Activated naive CD8-positive, alpha-beta T cell treated with anti-CD3 and anti-CD28 coated beads, Interleukin-2, amount 10 ng/mL, durations not matched to agents 7 days and 5 days (primary cell): Measurements from ENCODE around the gene MIOS. TPM values are rescaled to one million over a fixed set of nuclear protein-coding genes. Genes with fewer than 3 reads are reported as not detected.

Source experiments
- ATAC-seq: fragments of 150-1000 bp; cut with Tn5 transposase; one replicate; pipeline ENCODE4 v1.10.0; 2021; ENCODE audit warnings: low read depth, moderate library complexity
- POLR2A ChIA-PET: fragments of 350-600 bp; sonication (Branson Sonifier 250); formaldehyde crosslinking; loops from one replicate; lab custom pipeline; 2021; ENCODE audit warnings: antibody characterized with exemption; lab: Charles Lee
- DNase-seq: peaks from one replicate; pipeline ENCODE4 v3.0.0; 2021
- H3K27ac Mint-ChIP-seq: one replicate; pipeline ENCODE4 v1.8.0; 2022; ENCODE audit warnings: mild to moderate bottlenecking, mixed read lengths
- H3K27me3 Mint-ChIP-seq: one replicate; pipeline ENCODE4 v1.8.0; 2022; ENCODE audit warnings: mild to moderate bottlenecking, moderate library complexity, mixed read lengths
- H3K36me3 Mint-ChIP-seq: one replicate; pipeline ENCODE4 v1.8.0; 2021; ENCODE audit warnings: mild to moderate bottlenecking, mixed read lengths
- H3K4me1 Mint-ChIP-seq: one replicate; pipeline ENCODE4 v1.8.0; 2021; ENCODE audit warnings: mixed read lengths
- H3K4me3 Mint-ChIP-seq: one replicate; pipeline ENCODE4 v1.8.0; 2022; ENCODE audit warnings: mild to moderate bottlenecking, moderate library complexity, mixed read lengths
- H3K9me3 Mint-ChIP-seq: one replicate; pipeline ENCODE4 v1.8.0; 2021; ENCODE audit warnings: mixed read lengths
- total RNA-seq, 2 experiments: library from RNA; stranded (reverse); gene quantifications; one replicate each; pipeline ENCODE4 v1.2.3, GENCODE V29; 2021

The MIOS gene
- total RNA-seq, 2 experiments from 2014 or later: 42.0 to 42.1 TPM

DNA sequence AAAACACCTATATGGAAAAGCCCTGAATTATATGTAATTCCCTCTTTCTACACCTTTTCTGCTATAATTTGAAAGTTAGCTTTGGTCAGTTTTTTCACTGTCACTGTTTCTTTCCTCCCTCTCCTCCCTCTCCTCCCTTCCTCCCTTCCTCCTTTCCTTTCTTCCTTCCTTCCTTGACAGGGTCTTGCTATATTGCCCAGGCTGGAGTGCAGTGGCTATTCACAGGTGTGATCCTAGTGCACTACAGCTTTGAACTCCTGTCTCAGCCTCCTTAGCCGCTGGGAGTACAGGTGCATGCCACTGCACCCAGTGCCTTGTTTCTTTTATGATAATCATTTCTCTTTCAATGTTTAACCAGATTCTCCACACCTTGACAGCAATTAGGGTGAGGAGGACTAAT, 51.7 kb downstream of the MIOS start:
- Mint-ChIP-seq H3K4me1 (peaks cover 6% of the 10 kb centered on the region), H3K27me3 (peaks cover 6% of the 10 kb centered on the region), H3K27ac (no peak overlapping the region), H3K9me3 (no peaks in the 10 kb centered on the region), H3K36me3 (peaks cover 4% of the 10 kb centered on the region), H3K4me3 (no peak overlapping the region)
- DNase-seq (no peak), ATAC-seq (no peak)
- POLR2A ChIA-PET: no interaction called here

DNA sequence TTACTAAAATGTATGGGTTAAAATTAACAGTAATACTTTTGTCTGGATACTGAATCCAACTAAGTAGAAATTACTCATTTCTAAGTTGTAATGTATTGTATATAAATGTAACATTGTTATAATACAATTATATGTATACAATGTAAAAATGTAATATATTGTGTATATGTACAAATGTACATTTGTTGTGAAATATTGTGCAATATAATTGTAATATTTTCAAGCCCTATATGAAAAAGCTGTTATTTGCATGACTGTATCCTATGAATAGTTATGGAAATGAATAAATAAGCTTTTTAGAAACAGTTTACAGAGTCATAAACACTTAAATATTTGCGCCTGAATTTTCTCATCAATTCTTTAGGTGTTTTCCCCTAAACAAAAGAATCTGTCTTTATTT, 53.6 kb downstream of the MIOS start:
- no peak overlapping the region for H3K27ac Mint-ChIP-seq
- POLR2A ChIA-PET: no interaction called here
- DNase-seq: no peak
- H3K4me3 Mint-ChIP-seq: no peak overlapping the region
- no peak for ATAC-seq
- peaks cover 6% of the 10 kb centered on the region for H3K27me3 Mint-ChIP-seq
- peaks cover 4% of the 10 kb centered on the region for H3K36me3 Mint-ChIP-seq
- peaks cover 6% of the 10 kb centered on the region for H3K4me1 Mint-ChIP-seq
- no peaks in the 10 kb centered on the region for H3K9me3 Mint-ChIP-seq

DNA sequence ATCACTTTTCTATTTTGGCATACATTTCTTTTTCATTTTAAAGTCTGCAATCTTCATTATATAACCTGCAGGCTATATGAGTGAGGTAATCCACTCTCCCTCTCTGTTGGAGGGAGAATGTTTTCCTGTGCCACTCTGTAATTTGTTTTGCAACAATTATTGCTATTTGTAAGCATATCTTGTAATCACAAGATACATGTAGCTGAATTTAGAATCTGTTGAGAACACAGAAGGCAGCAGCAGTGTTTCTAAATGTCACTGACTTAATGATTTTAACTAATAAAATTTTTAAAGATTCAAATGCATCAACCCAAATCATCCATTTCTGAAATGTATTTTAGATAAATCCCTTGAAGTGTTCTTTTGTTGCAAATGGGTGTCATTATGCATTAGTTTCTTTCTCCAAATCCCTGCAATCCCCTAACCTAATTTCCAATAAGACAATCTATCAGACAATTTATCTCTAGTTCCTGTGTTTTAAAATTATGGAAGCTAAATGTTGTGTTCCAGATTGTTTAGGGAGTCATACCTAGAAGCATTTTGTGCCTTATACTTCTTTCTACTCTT, 54.0 kb downstream of the MIOS start:
- Mint-ChIP-seq H3K4me1 (peaks cover 6% of the 10 kb centered on the region), H3K9me3 (no peaks in the 10 kb centered on the region), H3K4me3 (no peak overlapping the region), H3K27ac (no peak overlapping the region), H3K27me3 (peaks cover 6% of the 10 kb centered on the region), H3K36me3 (peaks cover 3% of the 10 kb centered on the region)
- no peak for ATAC-seq
- POLR2A ChIA-PET: no interaction called here
- DNase-seq: no peak

DNA sequence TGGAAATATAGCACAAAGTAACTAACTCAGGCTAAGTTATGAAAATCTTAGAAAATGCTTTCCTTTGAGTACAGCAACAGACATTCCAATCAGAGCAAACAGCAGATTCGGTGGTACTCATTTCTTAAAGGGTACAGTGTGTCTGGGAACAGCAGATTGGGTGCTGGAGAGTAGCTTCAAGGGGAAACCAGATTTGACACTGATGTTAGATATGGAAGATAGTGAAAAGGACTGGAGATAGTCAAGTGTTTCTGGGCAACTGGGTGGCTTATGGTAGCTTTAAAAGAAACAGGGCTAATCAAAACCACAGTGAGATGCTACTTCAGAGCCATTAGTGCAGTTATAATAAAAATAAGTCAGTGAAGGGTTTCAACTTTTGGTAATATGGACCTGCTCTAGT, 61.8 kb downstream of the MIOS start:
- no peak overlapping the region for H3K4me3 Mint-ChIP-seq
- POLR2A ChIA-PET: no interaction called here
- ATAC-seq (no peak), DNase-seq (no peak)
- no peaks in the 10 kb centered on the region for H3K27me3 Mint-ChIP-seq
- H3K27ac Mint-ChIP-seq: no peak overlapping the region
- H3K36me3 Mint-ChIP-seq: peaks cover 14% of the 10 kb centered on the region
- peaks cover 13% of the 10 kb centered on the region for H3K9me3 Mint-ChIP-seq
- peaks cover 1% of the 10 kb centered on the region for H3K4me1 Mint-ChIP-seq

DNA sequence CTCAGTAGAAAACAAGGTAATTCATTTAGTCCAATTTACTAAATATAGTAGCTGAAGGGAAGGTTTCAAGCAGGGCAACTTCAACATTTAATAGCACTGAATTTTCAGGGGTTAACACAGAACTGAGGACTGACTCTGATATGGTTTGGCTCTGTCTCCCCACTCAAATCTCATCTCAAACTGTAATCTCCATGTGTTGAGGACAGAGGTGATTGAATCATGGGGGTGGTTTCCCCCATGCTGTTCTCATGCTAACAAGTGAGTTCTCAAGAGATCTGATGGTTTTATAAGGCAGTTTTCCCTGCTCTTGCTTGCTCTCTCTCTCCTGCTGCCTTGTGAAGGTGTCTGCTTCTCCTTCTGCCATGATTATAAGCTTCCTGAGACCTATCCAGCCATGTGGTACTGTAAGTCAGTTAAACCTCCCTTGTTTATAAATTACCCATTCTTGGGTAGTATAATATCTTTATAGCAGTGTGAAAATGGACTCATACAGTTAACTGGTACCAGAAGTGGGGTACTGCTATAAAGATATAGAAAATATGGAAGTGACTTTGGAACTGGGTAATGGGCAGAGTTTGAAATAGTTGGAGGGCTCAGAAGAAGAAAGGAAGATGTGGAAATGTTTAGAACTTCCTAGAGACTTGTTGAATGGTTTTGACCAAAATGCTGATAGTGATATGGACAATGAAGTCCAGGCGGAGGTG, 64.1 kb downstream of the MIOS start:
- POLR2A ChIA-PET: no interaction called here

DNA sequence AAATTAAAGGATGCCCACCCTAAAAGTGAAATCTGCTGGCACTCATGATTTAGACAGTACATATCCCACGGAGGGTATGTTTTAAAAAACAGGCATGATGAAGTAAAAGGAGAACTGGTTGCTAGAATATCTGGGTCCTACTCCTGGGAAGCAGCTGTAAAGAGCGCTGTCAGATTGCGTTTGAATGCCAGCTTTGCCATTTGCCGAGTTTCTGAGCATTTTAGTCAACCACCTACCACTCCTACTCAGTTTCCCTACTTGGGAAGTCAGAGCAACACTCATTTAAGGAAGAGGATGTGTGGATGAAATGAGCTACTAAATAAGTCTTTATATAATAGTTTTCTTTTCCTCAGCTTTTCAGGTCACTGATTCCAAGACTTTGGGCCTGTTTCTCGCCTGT, 72.7 kb downstream of the MIOS start:
- DNase-seq: no peak
- ATAC-seq: no peak
- Mint-ChIP-seq H3K9me3 (no peaks in the 10 kb centered on the region), H3K4me3 (peak overlapping the region; percentile 95), H3K36me3 (peaks cover 29% of the 10 kb centered on the region), H3K27ac (peak overlapping the region; percentile 96), H3K27me3 (no peaks in the 10 kb centered on the region), H3K4me1 (peaks cover 24% of the 10 kb centered on the region)
- POLR2A ChIA-PET: interaction anchor here (1.2 to 2.8 kb wide), 4 partner anchors 42 to 559 kb away, joined by 3 to 14 read pairs (median 7); no protein-coding TSS in a partner anchor

More for the DNA sequence above, 64.1 kb downstream of the MIOS start:
- peaks cover 1% of the 10 kb centered on the region for H3K4me1 Mint-ChIP-seq
- H3K27ac Mint-ChIP-seq: no peak overlapping the region
- DNase-seq: no peak
- no peak overlapping the region for H3K4me3 Mint-ChIP-seq
- H3K9me3 Mint-ChIP-seq: peaks cover 13% of the 10 kb centered on the region
- no peaks in the 10 kb centered on the region for H3K27me3 Mint-ChIP-seq
- ATAC-seq: no peak
- peaks cover 18% of the 10 kb centered on the region for H3K36me3 Mint-ChIP-seq

DNA sequence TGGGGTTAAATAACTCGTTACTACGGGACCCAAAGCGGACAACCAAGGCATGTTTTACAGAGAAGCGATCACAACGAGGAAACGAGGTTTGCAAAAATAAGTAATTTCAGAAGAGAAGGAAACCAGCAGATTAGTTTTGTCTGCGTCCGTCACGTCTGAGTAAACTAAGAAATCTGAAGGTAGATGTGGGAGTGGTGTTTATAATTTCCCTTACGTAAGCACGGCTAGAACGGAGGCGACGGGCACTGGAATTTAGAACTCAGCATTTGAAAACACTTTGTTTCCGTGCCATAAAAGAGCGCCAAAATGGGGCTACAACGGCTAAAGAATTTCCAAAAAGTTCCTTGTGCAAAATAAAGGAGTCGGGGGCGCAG, 73.2 kb downstream of the MIOS start:
- Mint-ChIP-seq H3K9me3 (no peaks in the 10 kb centered on the region), H3K4me3 (peak overlapping the region; percentile 95), H3K27ac (peak overlapping the region; percentile 96), H3K36me3 (peaks cover 32% of the 10 kb centered on the region), H3K27me3 (no peaks in the 10 kb centered on the region), H3K4me1 (peaks cover 25% of the 10 kb centered on the region)
- ATAC-seq: peak; percentile 6
- POLR2A ChIA-PET: interaction anchor here (1.0 to 2.8 kb wide), 8 partner anchors 14 to 558 kb away, joined by 3 to 14 read pairs (median 4); partner anchors contain the start of gene GLCCI1
- no peak for DNase-seq

DNA sequence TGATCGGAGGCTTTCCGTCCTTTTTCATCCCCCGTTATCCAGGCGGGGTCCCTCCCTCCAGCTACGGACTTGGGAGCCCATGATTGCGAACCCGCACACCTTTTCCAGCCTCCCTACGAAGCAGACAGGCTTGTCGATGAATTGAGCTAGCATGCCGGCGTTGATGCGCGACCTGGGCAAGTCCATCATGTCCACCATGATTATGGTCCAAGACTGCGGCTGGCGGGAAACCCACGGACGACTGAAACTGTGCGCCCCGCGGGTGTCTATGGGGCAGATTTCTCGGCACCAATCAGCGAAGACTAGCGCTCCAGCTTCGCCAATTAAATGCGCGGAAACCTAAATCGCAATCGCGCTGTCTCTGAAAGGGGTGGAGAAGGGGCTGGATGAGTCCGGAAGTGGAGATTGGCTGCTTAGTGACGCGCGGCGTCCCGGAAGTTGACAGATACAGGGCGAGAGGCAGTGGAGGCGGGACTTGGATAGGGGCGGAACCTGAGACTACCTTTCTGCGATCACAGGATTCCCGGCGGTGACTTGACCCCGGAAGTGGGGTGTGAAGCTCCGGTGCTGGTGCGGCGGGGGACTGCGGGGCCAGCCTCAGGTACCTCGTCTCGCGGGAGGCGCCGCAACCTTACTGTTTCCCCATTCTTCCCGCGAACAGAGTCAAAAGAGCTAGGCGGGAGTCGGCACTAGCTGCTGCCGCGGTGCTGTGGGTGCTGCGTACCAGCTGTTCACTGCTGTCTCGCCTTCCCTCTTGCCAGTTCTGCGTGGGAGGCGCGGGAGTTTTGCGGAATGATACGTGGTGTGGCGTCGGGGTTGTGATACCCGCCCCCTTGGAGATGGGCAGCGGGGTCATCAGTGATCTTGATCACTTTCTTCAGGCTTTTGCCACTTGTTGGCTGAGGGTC, 73.8 kb downstream of the MIOS start, which contains the start of gene UMAD1:
UMAD1 (plus strand) TSS at position 532 of the 908 bp plus-strand sequence. CDS start 32,620 bp downstream, outside the sequence.
- POLR2A ChIA-PET: interaction anchor here (1.0 to 2.8 kb wide), 12 partner anchors 13 to 558 kb away, joined by 3 to 14 read pairs (median 3); partner anchors contain the start of genes GLCCI1 and MIOS
- no peaks in the 10 kb centered on the region for H3K9me3 Mint-ChIP-seq
- peak within 1 kb of the TSS; percentile 96 for H3K27ac Mint-ChIP-seq
- H3K4me3 Mint-ChIP-seq: peak within 1 kb of the TSS; percentile 95
- peak; percentile 93 for ATAC-seq
- peak; percentile 93 for DNase-seq
- H3K36me3 Mint-ChIP-seq: peaks cover 31% of the 10 kb centered on the region
- no peaks in the 10 kb centered on the region for H3K27me3 Mint-ChIP-seq
- H3K4me1 Mint-ChIP-seq: peaks cover 25% of the 10 kb centered on the region

DNA sequence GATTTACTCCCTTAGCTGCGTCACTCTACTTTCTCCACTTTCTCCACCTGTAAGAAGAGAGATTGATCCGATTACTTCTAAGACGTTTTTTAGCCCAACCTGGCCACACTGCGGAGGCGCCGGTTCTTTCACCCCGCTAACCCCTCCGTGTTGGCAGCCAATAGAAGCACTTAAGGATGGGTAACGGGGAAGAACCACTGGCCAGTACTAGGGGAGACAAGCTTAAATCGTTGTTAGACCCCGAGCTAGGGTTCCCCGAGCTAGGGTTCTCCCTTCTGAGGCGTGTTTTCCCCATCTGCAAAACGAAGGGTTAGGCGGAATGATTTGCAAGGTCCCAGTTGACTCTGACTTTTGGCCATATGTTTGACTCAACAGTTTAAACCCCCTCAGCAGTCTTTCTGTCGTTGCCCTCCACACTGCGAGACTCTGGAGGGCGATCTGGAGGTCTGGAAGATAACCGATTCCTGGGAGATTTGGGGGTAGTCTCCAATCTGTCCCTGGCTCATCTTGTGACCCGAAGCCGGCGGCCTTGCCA, 74.5 kb downstream of the MIOS start:
- Mint-ChIP-seq H3K9me3 (no peaks in the 10 kb centered on the region), H3K36me3 (peaks cover 30% of the 10 kb centered on the region), H3K4me3 (peak overlapping the region; percentile 95), H3K27me3 (no peaks in the 10 kb centered on the region), H3K4me1 (peaks cover 25% of the 10 kb centered on the region), H3K27ac (peak overlapping the region; percentile 96)
- peak; percentile 9 for ATAC-seq
- POLR2A ChIA-PET: interaction anchor here (1.1 to 2.8 kb wide), 10 partner anchors 40 to 557 kb away, joined by 3 to 14 read pairs (median 3); partner anchors contain the start of genes GLCCI1 and MIOS
- peak; percentile 60 for DNase-seq

DNA sequence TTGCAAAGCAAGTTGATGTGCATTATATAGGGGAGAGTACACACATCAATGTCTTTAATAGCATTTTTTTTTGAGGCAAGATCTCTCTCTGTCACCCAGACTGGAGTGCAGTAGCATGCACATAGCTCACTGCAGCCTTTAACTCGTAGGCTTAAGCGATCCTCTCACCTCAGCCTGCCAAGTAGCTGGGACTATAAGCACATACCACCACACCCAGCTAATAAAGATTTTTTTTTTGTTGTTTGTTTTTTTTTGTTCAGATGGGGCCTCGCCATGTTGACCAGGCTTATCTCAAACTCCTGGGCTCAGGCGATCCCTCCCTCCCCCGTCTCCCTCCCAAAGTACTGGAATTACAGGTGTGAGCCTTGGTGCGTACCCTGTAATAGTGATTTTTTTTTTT, 75.4 kb downstream of the MIOS start:
- POLR2A ChIA-PET: interaction anchor here (0.7 to 2.8 kb wide), 3 partner anchors 51 to 461 kb away, joined by 3 to 14 read pairs (median 3); no protein-coding TSS in a partner anchor
- H3K4me1 Mint-ChIP-seq: peaks cover 25% of the 10 kb centered on the region
- DNase-seq (no peak), ATAC-seq (no peak)
- H3K9me3 Mint-ChIP-seq: no peaks in the 10 kb centered on the region
- H3K4me3 Mint-ChIP-seq: peak overlapping the region; percentile 95
- H3K36me3 Mint-ChIP-seq: peaks cover 27% of the 10 kb centered on the region
- H3K27me3 Mint-ChIP-seq: no peaks in the 10 kb centered on the region
- H3K27ac Mint-ChIP-seq: peak overlapping the region; percentile 96

DNA sequence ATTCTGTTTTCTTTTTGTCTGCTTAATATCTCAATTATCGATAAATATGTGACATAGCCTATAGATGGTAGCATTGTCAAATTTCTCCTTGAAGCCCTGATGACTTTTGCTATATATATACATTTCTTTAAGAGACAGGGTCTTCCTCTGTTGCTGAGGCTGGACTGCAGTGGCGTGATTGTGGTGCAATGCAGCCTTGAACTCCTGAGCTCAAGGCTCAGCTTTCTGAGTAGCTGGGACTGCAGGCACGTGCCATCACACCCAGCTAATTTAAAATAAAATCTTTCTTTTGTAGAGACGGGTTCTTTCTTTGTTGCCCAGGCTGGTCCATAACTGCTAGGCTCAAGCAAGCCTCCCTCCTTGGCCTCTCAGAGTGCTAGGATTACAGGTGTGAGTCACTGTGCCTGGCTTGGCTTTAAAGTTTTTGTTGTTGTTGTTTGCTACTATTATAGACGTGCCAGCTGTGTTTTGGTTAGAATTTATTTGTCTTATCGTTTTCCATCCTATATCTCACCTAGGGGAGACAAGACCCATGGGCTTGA, 80.9 kb downstream of the MIOS start:
- Mint-ChIP-seq H3K4me3 (no peak overlapping the region), H3K27me3 (no peaks in the 10 kb centered on the region), H3K9me3 (no peaks in the 10 kb centered on the region), H3K4me1 (peaks cover 15% of the 10 kb centered on the region), H3K27ac (no peak overlapping the region), H3K36me3 (peaks cover 19% of the 10 kb centered on the region)
- ATAC-seq (no peak), DNase-seq (no peak)
- POLR2A ChIA-PET: no interaction called here

DNA sequence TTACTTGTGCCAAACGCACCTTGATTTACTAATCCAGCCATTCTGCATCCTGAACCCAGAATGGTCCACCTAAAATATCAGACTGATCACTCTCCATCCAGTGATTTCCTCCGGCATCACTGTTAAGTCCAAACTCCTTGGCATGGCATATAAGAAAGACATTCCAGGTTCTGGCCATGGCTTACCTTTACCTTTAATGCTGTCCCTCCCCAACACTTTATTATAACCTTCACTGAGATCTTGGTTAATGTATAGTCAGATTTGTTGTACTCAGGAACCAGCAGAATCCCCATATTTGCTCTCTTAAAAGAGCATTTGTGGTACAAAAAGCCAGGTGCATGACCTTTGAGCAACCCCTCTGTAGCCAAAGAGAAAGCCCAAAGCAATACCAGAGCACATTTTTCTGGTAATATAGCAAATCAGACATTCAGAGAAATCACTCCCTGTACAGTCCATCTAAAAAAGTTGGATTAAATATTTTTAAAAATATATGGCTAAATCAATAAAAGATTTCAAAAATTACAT, 84.1 kb downstream of the MIOS start:
- no peak for ATAC-seq
- Mint-ChIP-seq H3K9me3 (peaks cover 2% of the 10 kb centered on the region), H3K4me1 (peaks cover 17% of the 10 kb centered on the region), H3K36me3 (peaks cover under 1% of the 10 kb centered on the region), H3K27ac (no peak overlapping the region), H3K27me3 (no peaks in the 10 kb centered on the region), H3K4me3 (no peak overlapping the region)
- DNase-seq: no peak
- POLR2A ChIA-PET: no interaction called here
